Measurements from ENCODE around the gene IL6. TPM values are rescaled to one million over a fixed set of nuclear protein-coding genes. Genes with fewer than 3 reads are reported as not detected.
"Not testable (repeated sequence)": the region's sequence is repeated elsewhere in the genome, so short reads cannot be mapped to it uniquely, and the experiment has no call there.

Gene IL6
- total RNA-seq (2014; rRNA removed; shearing (Covaris generic)): 11.4 and 14.3 TPM in 2 replicates

GRCh38 chr7:22726907-22727713 is at the start of gene IL6:
Gene IL6, plus strand, starts transcription at chr7:22727200. Its CDS starts 63 bp downstream, at chr7:22727263.
- DNase-seq (ENCODE audit: low read depth): peak; percentile 96

GRCh38 chr7:22677263-22677662 is 49.7 kb upstream of the IL6 start:
- not testable (repeated sequence) for DNase-seq (ENCODE audit: low read depth)

- no peak for DNase-seq (ENCODE audit: low read depth)
Observed at GRCh38 chr7:22677680-22678079, 49.3 kb upstream of the IL6 start.

- DNase-seq (ENCODE audit: low read depth): no peak
Observed at GRCh38 chr7:22680482-22680911, 46.5 kb upstream of the IL6 start.

- DNase-seq (ENCODE audit: low read depth): no peak
Observed at GRCh38 chr7:22681312-22681711, 45.7 kb upstream of the IL6 start.

GRCh38 chr7:22681852-22682657 is 44.9 kb upstream of the IL6 start:
- no peak for DNase-seq (ENCODE audit: low read depth)

- no peak for DNase-seq (ENCODE audit: low read depth)
Observed at GRCh38 chr7:22683379-22683778, 43.6 kb upstream of the IL6 start.

GRCh38 chr7:22686620-22687019 is 40.4 kb upstream of the IL6 start:
- DNase-seq (ENCODE audit: low read depth): no peak

GRCh38 chr7:22688084-22688483 is 38.9 kb upstream of the IL6 start:
- DNase-seq (ENCODE audit: low read depth): no peak

GRCh38 chr7:22688934-22689333 is 38.1 kb upstream of the IL6 start:
- not testable (repeated sequence) for DNase-seq (ENCODE audit: low read depth)

- DNase-seq (ENCODE audit: low read depth): peak; percentile 61
Observed at GRCh38 chr7:22694597-22695207, 32.3 kb upstream of the IL6 start.

- no peak for DNase-seq (ENCODE audit: low read depth)
Observed at GRCh38 chr7:22695476-22696132, 31.4 kb upstream of the IL6 start.

GRCh38 chr7:22696541-22697228 is 30.3 kb upstream of the IL6 start:
- no peak for DNase-seq (ENCODE audit: low read depth)

GRCh38 chr7:22697322-22697859 is 29.6 kb upstream of the IL6 start:
- DNase-seq (ENCODE audit: low read depth): no peak

GRCh38 chr7:22697876-22698606 is 29.0 kb upstream of the IL6 start:
- DNase-seq (ENCODE audit: low read depth): no peak

GRCh38 chr7:22698767-22699166 is 28.2 kb upstream of the IL6 start:
- DNase-seq (ENCODE audit: low read depth): no peak

- peak; percentile 65 for DNase-seq (ENCODE audit: low read depth)
Observed at GRCh38 chr7:22700559-22701002, 26.4 kb upstream of the IL6 start.

GRCh38 chr7:22702516-22702915 is 24.5 kb upstream of the IL6 start:
- no peak for DNase-seq (ENCODE audit: low read depth)

- DNase-seq (ENCODE audit: low read depth): not testable (repeated sequence)
Observed at GRCh38 chr7:22703107-22703855, 23.7 kb upstream of the IL6 start.
